HEK293 (cell line): ENCODE results near the gene MRPL18.

ENCODE experiments used
- CTCF ChIA-PET: fragments of 350-600 bp; formaldehyde crosslinking; extraction: SDS; loops from one replicate; lab custom pipeline; 2021; ENCODE audit warnings: antibody characterized with exemption; lab: Yijun Ruan, JAX
- POLR2A ChIA-PET: fragments of 300-600 bp; formaldehyde crosslinking; extraction: SDS; loops from one replicate; lab custom pipeline; 2020; ENCODE audit warnings: antibody characterized with exemption, inconsistent platforms; lab: Yijun Ruan, JAX
- H3K27ac ChIP-seq: fragments of 200-500 bp; sonication (Bioruptor generic); 2 replicates; pipeline ENCODE4 v1.5.1; 2014; ENCODE audit warnings: low read depth, low read length, control low read depth, inconsistent platforms; ENCODE audit errors: extremely low read depth
- H3K36me3 ChIP-seq, 2 experiments: fragments of 200-500 bp in 1 of 2; sonication (Bioruptor generic) in 1 of 2; 1 replicate in 1 of 2; 2 replicates in 1 of 2; pipeline ENCODE4 v1.5.1; 2014 to 2017; ENCODE audit warnings: inconsistent platforms in 2 of 2, low read length in 2 of 2; ENCODE audit not compliant: control insufficient read depth in 2 of 2, insufficient read depth in 1 of 2
- H3K4me1 ChIP-seq: fragments of 200-500 bp; sonication (Bioruptor generic); 2 replicates; pipeline ENCODE4 v1.5.1; 2014; ENCODE audit warnings: mild to moderate bottlenecking, low read length, inconsistent platforms; ENCODE audit not compliant: control insufficient read depth, insufficient read depth
- H3K4me3 ChIP-seq: 2 replicates; pipeline ENCODE4 v1.5.1; 2011; ENCODE audit warnings: low read depth, mild to moderate bottlenecking, control low read depth, low read length, moderate library complexity
- H3K9me3 ChIP-seq: fragments of 200-500 bp; sonication (Bioruptor generic); 2 replicates; pipeline ENCODE4 v1.5.1; 2014; ENCODE audit warnings: low read depth, low read length, inconsistent platforms; ENCODE audit not compliant: control insufficient read depth, insufficient read depth
- HOXA7 ChIP-seq: sonication (generic); formaldehyde crosslinking; IDR thresholded peaks from 2 replicates; pipeline ENCODE4 v1.8.1; 2022; ENCODE audit warnings: missing genetic modification reagents, borderline replicate concordance
- HOXD13 ChIP-seq: sonication (generic); formaldehyde crosslinking; IDR thresholded peaks from 2 replicates; pipeline ENCODE4 v1.8.0; 2022; ENCODE audit warnings: missing genetic modification reagents, borderline replicate concordance
- INSM2 ChIP-seq: fragments of 450-650 bp; formaldehyde crosslinking; IDR thresholded peaks from 2 replicates; pipeline ENCODE4 v1.5.1; 2016; ENCODE audit warnings: missing biosample characterization, missing genetic modification characterization
- KLF10 ChIP-seq: fragments of 450-650 bp; IDR thresholded peaks from 2 replicates; pipeline ENCODE4 v1.5.1; 2018; ENCODE audit warnings: missing biosample characterization, mild to moderate bottlenecking, missing genetic modification characterization
- KLF9 ChIP-seq: fragments of 450-650 bp; formaldehyde crosslinking; IDR thresholded peaks from 2 replicates; pipeline ENCODE4 v1.5.1; 2016; ENCODE audit warnings: missing biosample characterization, missing genetic modification characterization, low read depth
- SETDB1 ChIP-seq: IDR thresholded peaks from one replicate; pipeline ENCODE4 v1.6.1; 2017; ENCODE audit warnings: mild to moderate bottlenecking, low read length, moderate library complexity, mixed read lengths; ENCODE audit not compliant: insufficient read length
- SP7 ChIP-seq: fragments of 450-650 bp; formaldehyde crosslinking; IDR thresholded peaks from 2 replicates; pipeline ENCODE4 v1.5.1; 2016; ENCODE audit warnings: missing biosample characterization, missing genetic modification characterization
- ZBTB1 ChIP-seq: fragments of 450-650 bp; formaldehyde crosslinking; IDR thresholded peaks from 2 replicates; pipeline ENCODE4 v1.5.1; 2016; ENCODE audit warnings: missing biosample characterization, missing genetic modification characterization
- ZBTB8A ChIP-seq: fragments of 450-650 bp; formaldehyde crosslinking; IDR thresholded peaks from 2 replicates; pipeline ENCODE4 v1.5.1; 2016; ENCODE audit warnings: missing biosample characterization, missing genetic modification characterization
- ZNF132 ChIP-seq: fragments of 450-650 bp; formaldehyde crosslinking; IDR thresholded peaks from 2 replicates; pipeline ENCODE4 v1.5.1; 2017; ENCODE audit warnings: missing biosample characterization, missing genetic modification characterization, borderline replicate concordance
- ZNF138 ChIP-seq: fragments of 450-650 bp; formaldehyde crosslinking; IDR thresholded peaks from 2 replicates; pipeline ENCODE4 v1.5.1; 2016; ENCODE audit warnings: missing biosample characterization, missing genetic modification characterization, borderline replicate concordance
- ZNF202 ChIP-seq: fragments of 450-650 bp; formaldehyde crosslinking; IDR thresholded peaks from 2 replicates; pipeline ENCODE4 v1.5.1; 2016; ENCODE audit warnings: missing biosample characterization, missing genetic modification characterization, borderline replicate concordance
- ZNF211 ChIP-seq: fragments of 450-650 bp; formaldehyde crosslinking; IDR thresholded peaks from 2 replicates; pipeline ENCODE4 v1.5.1; 2016; ENCODE audit warnings: low read depth, missing biosample characterization, missing genetic modification characterization
- ZNF341 ChIP-seq: fragments of 450-650 bp; formaldehyde crosslinking; IDR thresholded peaks from 2 replicates; pipeline ENCODE4; 2016; ENCODE audit warnings: low read depth, missing biosample characterization, missing genetic modification characterization
- ZNF426 ChIP-seq: fragments of 450-650 bp; formaldehyde crosslinking; IDR thresholded peaks from 2 replicates; pipeline ENCODE4 v1.5.1; 2017; ENCODE audit warnings: missing biosample characterization, missing genetic modification characterization, mild to moderate bottlenecking, inconsistent platforms, moderate library complexity
- ZNF530 ChIP-seq: fragments of 450-650 bp; formaldehyde crosslinking; IDR thresholded peaks from 2 replicates; pipeline ENCODE4 v1.5.1; 2016; ENCODE audit warnings: low read depth, missing biosample characterization, missing genetic modification characterization
- ZNF555 ChIP-seq: fragments of 450-650 bp; formaldehyde crosslinking; conservative IDR thresholded peaks from 2 replicates; pipeline ENCODE4 v1.5.1; 2017; ENCODE audit warnings: missing biosample characterization, mild to moderate bottlenecking, missing genetic modification characterization, inconsistent platforms
- ZNF571 ChIP-seq: fragments of 450-650 bp; formaldehyde crosslinking; IDR thresholded peaks from 2 replicates; pipeline ENCODE4 v1.5.0; 2017; ENCODE audit warnings: missing biosample characterization, missing genetic modification characterization
- ZNF580 ChIP-seq: fragments of 450-650 bp; formaldehyde crosslinking; IDR thresholded peaks from 2 replicates; pipeline ENCODE4 v1.5.1; 2016; ENCODE audit warnings: missing biosample characterization, missing genetic modification characterization
- ZNF621 ChIP-seq: fragments of 450-650 bp; formaldehyde crosslinking; IDR thresholded peaks from 2 replicates; pipeline ENCODE4 v1.5.1; 2017; ENCODE audit warnings: missing biosample characterization, missing genetic modification characterization
- ZNF626 ChIP-seq: fragments of 450-650 bp; sonication (Bioruptor Pico); formaldehyde crosslinking; IDR thresholded peaks from 2 replicates; pipeline ENCODE4 v1.5.1; 2018; ENCODE audit warnings: missing biosample characterization, missing genetic modification characterization, inconsistent platforms
- ZNF639 ChIP-seq: fragments of 450-650 bp; formaldehyde crosslinking; IDR thresholded peaks from 2 replicates; pipeline ENCODE4 v1.5.1; 2016; ENCODE audit warnings: missing biosample characterization, missing genetic modification characterization
- ZNF785 ChIP-seq: fragments of 450-650 bp; formaldehyde crosslinking; IDR thresholded peaks from 2 replicates; pipeline ENCODE4 v1.5.1; 2016; ENCODE audit warnings: missing biosample characterization, missing genetic modification characterization
- ZNF791 ChIP-seq: fragments of 450-650 bp; formaldehyde crosslinking; IDR thresholded peaks from 2 replicates; pipeline ENCODE4 v1.5.1; 2016; ENCODE audit warnings: missing biosample characterization, missing genetic modification characterization
- ZXDB ChIP-seq: fragments of 450-650 bp; formaldehyde crosslinking; IDR thresholded peaks from 2 replicates; pipeline ENCODE4 v1.5.1; 2016; ENCODE audit warnings: missing biosample characterization, missing genetic modification characterization

MRPL18 gene

GRCh38 chr6:159826968-159827647, 36.8 kb downstream of the MRPL18 start:
- Histone ChIP-seq H3K27ac (no peak overlapping the region), H3K36me3 (no peaks in the 10 kb centered on the region), H3K4me1 (no peaks in the 10 kb centered on the region), H3K4me3 (no peak overlapping the region), H3K9me3 (no peaks in the 10 kb centered on the region)
- TF ChIP-seq ZNF132 (no peak), HOXA7 (no peak), ZBTB8A (tag by site-specific recombination) (no peak), ZNF571 (tag by site-specific recombination) (no peak), ZNF639 (tag by site-specific recombination) (no peak), ZNF791 (tag by site-specific recombination) (no peak), ZNF138 (no peak), ZNF555 (no peak)
- CTCF ChIA-PET, result no interaction called here
- POLR2A ChIA-PET, result interaction anchor here (1.2 kb wide), 1 partner anchor 21 kb away, joined by 3 read pairs; no protein-coding TSS in a partner anchor

- no peak overlapping the region for H3K4me3 ChIP-seq
- ChIA-PET POLR2A (interaction anchor here (1.2 kb wide), 1 partner anchor 21 kb away, joined by 3 read pairs; no protein-coding TSS in a partner anchor), CTCF (no interaction called here)
- no peaks in the 10 kb centered on the region for H3K36me3 ChIP-seq
- H3K9me3 ChIP-seq, result no peaks in the 10 kb centered on the region
- no peaks in the 10 kb centered on the region for H3K4me1 ChIP-seq
- TF ChIP-seq ZNF202, result no peak
- no peak for TF ChIP-seq KLF9 (tag by site-specific recombination)
- TF ChIP-seq SETDB1, result peak; percentile 30
- no peak for TF ChIP-seq ZNF426 (tag by site-specific recombination)
- TF ChIP-seq ZNF341 (tag by site-specific recombination), result peak; percentile 83
- TF ChIP-seq ZNF211 (tag by site-specific recombination), result no peak
- no peak for TF ChIP-seq ZBTB1 (tag by site-specific recombination)
- H3K27ac ChIP-seq, result no peak overlapping the region
These were observed 37.8 kb downstream of the MRPL18 start for GRCh38 chr6:159828074-159828473.

GRCh38 chr6:159829526-159829925, 39.3 kb downstream of the MRPL18 start:
- Histone ChIP-seq H3K4me3 (no peak overlapping the region), H3K27ac (no peak overlapping the region), H3K9me3 (no peaks in the 10 kb centered on the region), H3K36me3 (no peaks in the 10 kb centered on the region), H3K4me1 (no peaks in the 10 kb centered on the region)
- POLR2A ChIA-PET, result interaction anchor here (0.6 to 2.3 kb wide), 2 partner anchors 31 to 40 kb away, joined by 3 to 9 read pairs; partner anchors contain the start of genes MRPL18 and TCP1
- CTCF ChIA-PET, result interaction anchor here (0.7 to 1.4 kb wide), 2 partner anchors 12 to 726 kb away, joined by 3 to 6 read pairs; no protein-coding TSS in a partner anchor
- TF ChIP-seq ZNF202 (no peak), SP7 (tag by site-specific recombination) (no peak), HOXD13 (no peak), ZNF580 (tag by site-specific recombination) (no peak), ZNF626 (tag by site-specific recombination) (no peak), ZXDB (tag by site-specific recombination) (no peak), ZNF621 (no peak), ZNF785 (no peak), INSM2 (tag by site-specific recombination) (no peak), ZNF530 (no peak), KLF10 (no peak)
